ENCODE data around the gene PTPRE. TPM values are rescaled to one million over a fixed set of nuclear protein-coding genes. Genes with fewer than 3 reads are reported as not detected.

PTPRE gene
- polyA plus RNA-seq, 1 donor (not counting 4 experiments of a cell fraction or from before 2014, with no cell fraction given), result 15.1 TPM

- no peak overlapping the region for H3K9ac ChIP-seq (ENCODE audit: control insufficient read depth, extremely low read depth, insufficient read depth, low read length)
- no peaks in the 10 kb centered on the region for H3K79me2 ChIP-seq (ENCODE audit: control insufficient read depth, insufficient read depth, low read length)
Observed at GRCh38 chr10:128068398-128069285, 161.7 kb downstream of the PTPRE start.

DNA sequence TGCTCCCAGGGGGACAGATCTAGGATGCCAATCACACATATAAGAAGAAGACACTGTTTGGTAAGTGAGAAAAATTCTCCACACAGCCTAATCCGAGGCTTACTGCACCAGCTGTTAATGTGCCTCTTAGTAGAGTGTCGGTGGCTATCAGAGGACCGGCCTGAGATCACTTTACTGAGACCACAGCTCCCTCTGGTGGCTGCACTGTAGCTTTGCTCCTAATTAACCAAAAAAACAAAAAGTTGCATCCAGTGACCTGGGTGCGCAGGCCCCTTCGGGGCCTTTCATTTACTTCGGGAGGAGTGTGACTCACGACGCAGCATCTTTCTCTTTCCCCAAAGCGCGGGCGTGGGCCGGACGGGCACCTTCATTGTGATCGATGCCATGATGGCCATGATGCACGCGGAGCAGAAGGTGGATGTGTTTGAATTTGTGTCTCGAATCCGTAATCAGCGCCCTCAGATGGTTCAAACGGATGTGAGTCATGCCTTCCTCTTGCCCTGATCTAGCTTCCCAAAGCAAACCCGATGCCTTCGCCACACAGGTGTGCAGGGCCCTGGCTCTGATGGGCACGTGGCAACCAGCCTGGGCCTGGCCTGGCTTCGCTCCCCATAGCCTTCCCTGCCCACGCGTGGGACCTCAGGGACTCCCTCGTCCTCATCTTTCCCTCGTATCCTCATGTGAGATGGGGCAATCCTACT lies 162.6 kb downstream of the PTPRE start:
- Histone ChIP-seq H3K9me1 (ENCODE audit: control insufficient read depth, extremely low read depth, insufficient read depth, low read length) (peaks cover 2% of the 10 kb centered on the region), H2AFZ (ENCODE audit: control insufficient read depth, low read length) (no peak overlapping the region), H3K9me3 (ENCODE audit: control insufficient read depth, low read depth, low read length) (no peaks in the 10 kb centered on the region), H3K9ac (ENCODE audit: control insufficient read depth, extremely low read depth, insufficient read depth, low read length) (no peak overlapping the region), H3K27ac (ENCODE audit: control insufficient read depth, insufficient read depth, low read length) (no peak overlapping the region), H3K4me1 (ENCODE audit: control insufficient read depth, extremely low read depth, insufficient read depth, low read length) (peaks cover 20% of the 10 kb centered on the region), H4K20me1 (ENCODE audit: control insufficient read depth, extremely low read depth, insufficient read depth, low read length) (no peaks in the 10 kb centered on the region), H3K4me3 (ENCODE audit: control insufficient read depth in 2 of 3, extremely low read depth in 1 of 3, insufficient read depth in 2 of 3, low read depth in 1 of 3, low read length in 3 of 3) (no peak overlapping the region), H3K79me2 (ENCODE audit: control insufficient read depth, insufficient read depth, low read length) (no peaks in the 10 kb centered on the region), H3K36me3 (ENCODE audit: control insufficient read depth in 2 of 2, extremely low read depth in 1 of 2, insufficient read depth in 2 of 2, low read length in 2 of 2) (peaks cover 52 to 54% of the 10 kb centered on the region in 2 experiments), H3K27me3 (ENCODE audit: control insufficient read depth, extremely low read depth, insufficient read depth, low read length) (no peaks in the 10 kb centered on the region), H3K4me2 (ENCODE audit: control insufficient read depth, extremely low read depth, insufficient read depth, low read depth, low read length) (peak overlapping the region; percentile 20)
- DNase-seq (ENCODE audit: low read depth, low spot score) (no peak), FAIRE-seq (peak; percentile 86)
- TF ChIP-seq CTCF (optimal IDR thresholded peaks at IDR 0.05 in 1 of 3, IDR thresholded peaks at IDR 0.05 in 1 of 3, conservative IDR thresholded peaks at IDR 0.05 in 1 of 3; ENCODE audit: extremely low read depth in 1 of 3, insufficient read depth in 2 of 3, low read length in 3 of 3) (peak; percentile 72 to 84 (median 79)), EZH2 (IDR thresholded peaks at IDR 0.05; ENCODE audit: low read length) (no peak)
- dilution Hi-C loops (cut with MboI; ENCODE audit: extremely low pct_ligation_motif_present, low sequenced_read_pairs), result no loop called here

More at GRCh38 chr10:128068398-128069285, 161.7 kb downstream of the PTPRE start:
- TF ChIP-seq CTCF (optimal IDR thresholded peaks at IDR 0.05 in 1 of 3, IDR thresholded peaks at IDR 0.05 in 1 of 3, conservative IDR thresholded peaks at IDR 0.05 in 1 of 3; ENCODE audit: extremely low read depth in 1 of 3, insufficient read depth in 2 of 3, low read length in 3 of 3) (no peak), EZH2 (IDR thresholded peaks at IDR 0.05; ENCODE audit: low read length) (no peak)
- Histone ChIP-seq H3K27ac (ENCODE audit: control insufficient read depth, insufficient read depth, low read length) (no peak overlapping the region), H3K9me1 (ENCODE audit: control insufficient read depth, extremely low read depth, insufficient read depth, low read length) (peaks cover 2% of the 10 kb centered on the region), H3K36me3 (ENCODE audit: control insufficient read depth in 2 of 2, extremely low read depth in 1 of 2, insufficient read depth in 2 of 2, low read length in 2 of 2) (peaks cover 50 to 52% of the 10 kb centered on the region in 2 experiments), H2AFZ (ENCODE audit: control insufficient read depth, low read length) (no peak overlapping the region), H3K9me3 (ENCODE audit: control insufficient read depth, low read depth, low read length) (no peaks in the 10 kb centered on the region), H3K27me3 (ENCODE audit: control insufficient read depth, extremely low read depth, insufficient read depth, low read length) (no peaks in the 10 kb centered on the region), H4K20me1 (ENCODE audit: control insufficient read depth, extremely low read depth, insufficient read depth, low read length) (no peaks in the 10 kb centered on the region), H3K4me3 (ENCODE audit: control insufficient read depth in 2 of 3, extremely low read depth in 1 of 3, insufficient read depth in 2 of 3, low read depth in 1 of 3, low read length in 3 of 3) (no peak overlapping the region), H3K4me1 (ENCODE audit: control insufficient read depth, extremely low read depth, insufficient read depth, low read length) (peaks cover 29% of the 10 kb centered on the region), H3K4me2 (ENCODE audit: control insufficient read depth, extremely low read depth, insufficient read depth, low read depth, low read length) (peak overlapping the region; percentile 20)
- no peak for DNase-seq (ENCODE audit: low read depth, low spot score)
- dilution Hi-C loops (cut with MboI; ENCODE audit: extremely low pct_ligation_motif_present, low sequenced_read_pairs), result no loop called here
- FAIRE-seq, result no peak

Measured in keratinocyte (primary cell).